GM06990 (cell line): ENCODE results near the gene SNX19.

Experiments used
- DNase-seq: peaks from one replicate; pipeline ENCODE4 v3.0.0-alpha.2; 2011; ENCODE audit not compliant: insufficient read length; ENCODE audit errors: extremely low read depth
- H3K27me3 ChIP-seq: replicated peaks from 2 replicates; pipeline ENCODE4 v1.6.0; 2011; ENCODE audit warnings: low read length; ENCODE audit not compliant: control insufficient read depth, insufficient read depth
- H3K36me3 ChIP-seq: 2 replicates; pipeline ENCODE4 v1.5.1; 2011; ENCODE audit warnings: low read length; ENCODE audit not compliant: control insufficient read depth, insufficient read depth
- H3K4me3 ChIP-seq: replicated peaks from 2 replicates; pipeline ENCODE4 v1.5.1; 2011; ENCODE audit warnings: low read depth, mild to moderate bottlenecking, control low read depth, low read length
- TF ChIP-seq, protein P1 (sequence below): IDR thresholded peaks from 2 replicates; pipeline ENCODE4 v1.5.1; 2011; ENCODE audit warnings: low read length, control low read depth, mild to moderate bottlenecking, inconsistent platforms; ENCODE audit not compliant: insufficient read depth, poor library complexity, severe bottlenecking

SNX19 gene

DNA sequence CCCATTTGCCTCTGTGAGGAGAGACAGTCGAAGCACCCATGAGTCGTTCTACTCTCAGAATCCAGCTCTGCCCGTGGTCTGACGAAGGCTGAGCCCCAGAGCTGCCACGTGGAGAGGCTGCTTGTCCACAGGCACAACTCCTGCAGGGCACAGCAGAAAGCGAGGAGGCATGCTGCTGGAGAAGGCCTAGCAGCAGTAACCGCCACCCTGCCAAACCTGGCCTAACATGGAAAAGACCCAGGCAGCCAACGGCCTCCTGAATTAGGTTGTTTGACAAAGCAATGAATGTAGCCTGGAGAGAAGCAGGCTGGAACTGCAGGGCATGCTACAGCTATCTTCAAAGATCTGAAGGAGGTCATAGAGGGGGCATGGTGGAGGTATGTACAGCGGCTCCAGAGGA is 89.7 kb downstream of the SNX19 start:
- H3K36me3 ChIP-seq = no peaks in the 10 kb centered on the region
- no peak for DNase-seq
- peaks cover 1% of the 10 kb centered on the region for H3K27me3 ChIP-seq
- H3K4me3 ChIP-seq = no peak overlapping the region
- TF ChIP-seq, protein P1, sequence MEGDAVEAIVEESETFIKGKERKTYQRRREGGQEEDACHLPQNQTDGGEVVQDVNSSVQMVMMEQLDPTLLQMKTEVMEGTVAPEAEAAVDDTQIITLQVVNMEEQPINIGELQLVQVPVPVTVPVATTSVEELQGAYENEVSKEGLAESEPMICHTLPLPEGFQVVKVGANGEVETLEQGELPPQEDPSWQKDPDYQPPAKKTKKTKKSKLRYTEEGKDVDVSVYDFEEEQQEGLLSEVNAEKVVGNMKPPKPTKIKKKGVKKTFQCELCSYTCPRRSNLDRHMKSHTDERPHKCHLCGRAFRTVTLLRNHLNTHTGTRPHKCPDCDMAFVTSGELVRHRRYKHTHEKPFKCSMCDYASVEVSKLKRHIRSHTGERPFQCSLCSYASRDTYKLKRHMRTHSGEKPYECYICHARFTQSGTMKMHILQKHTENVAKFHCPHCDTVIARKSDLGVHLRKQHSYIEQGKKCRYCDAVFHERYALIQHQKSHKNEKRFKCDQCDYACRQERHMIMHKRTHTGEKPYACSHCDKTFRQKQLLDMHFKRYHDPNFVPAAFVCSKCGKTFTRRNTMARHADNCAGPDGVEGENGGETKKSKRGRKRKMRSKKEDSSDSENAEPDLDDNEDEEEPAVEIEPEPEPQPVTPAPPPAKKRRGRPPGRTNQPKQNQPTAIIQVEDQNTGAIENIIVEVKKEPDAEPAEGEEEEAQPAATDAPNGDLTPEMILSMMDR = no peak

DNA sequence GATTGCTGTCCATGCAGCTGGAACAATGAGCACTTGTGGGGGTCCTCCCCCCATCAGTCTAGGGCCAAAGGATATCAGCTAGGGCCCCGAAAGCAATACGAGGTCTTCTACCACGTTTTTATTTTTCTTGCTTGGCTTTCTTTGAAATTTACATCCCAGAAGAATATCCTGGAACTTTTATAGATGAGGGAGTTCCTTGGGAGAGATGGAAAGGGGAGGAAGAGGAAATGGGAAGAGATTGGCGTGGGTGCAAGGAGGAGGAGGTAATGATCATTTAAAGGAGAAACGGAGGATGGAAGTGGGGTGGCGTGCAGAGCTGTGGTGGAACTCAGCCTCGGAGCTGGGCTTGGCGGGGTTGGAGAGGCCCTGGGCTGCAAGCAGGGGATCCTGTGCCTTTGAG is 90.3 kb downstream of the SNX19 start:
- H3K27me3 ChIP-seq = peaks cover 1% of the 10 kb centered on the region
- TF ChIP-seq, protein P1 = no peak
- DNase-seq = no peak
- H3K36me3 ChIP-seq = no peaks in the 10 kb centered on the region
- H3K4me3 ChIP-seq = no peak overlapping the region

DNA sequence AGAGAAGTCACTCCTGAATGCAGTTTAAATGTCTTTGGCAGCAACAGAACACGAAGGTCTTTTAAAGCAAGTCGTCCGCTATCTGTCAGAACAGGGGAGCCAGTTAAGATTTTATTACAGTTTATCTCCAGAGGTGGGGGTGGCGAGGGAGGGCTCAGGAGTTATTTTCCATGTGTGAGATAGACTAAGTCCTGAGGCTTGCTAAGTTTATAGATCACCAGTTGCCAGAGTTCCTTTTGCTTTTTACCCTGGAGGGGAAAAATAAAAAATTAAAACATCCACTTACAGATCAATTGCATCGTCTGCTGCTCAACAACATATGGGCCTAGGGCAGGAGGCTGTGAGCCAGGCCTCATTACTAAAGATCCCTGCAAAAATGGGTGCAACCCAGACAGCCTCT is 90.7 kb downstream of the SNX19 start:
- no peak for DNase-seq
- no peak overlapping the region for H3K4me3 ChIP-seq
- peaks cover 1% of the 10 kb centered on the region for H3K27me3 ChIP-seq
- no peaks in the 10 kb centered on the region for H3K36me3 ChIP-seq
- TF ChIP-seq, protein P1 = no peak
